HepG2 (cell line): ENCODE measurements around the gene SLC13A3. TPM values are rescaled to one million over a fixed set of nuclear protein-coding genes. Genes with fewer than 3 reads are reported as not detected.

ENCODE experiments used
- ATAC-seq: fragments of 200-7000 bp; cut with Tn5 transposase; 3 replicates; pipeline ENCODE4 v1.9.1; 2020; ENCODE audit warnings: mild to moderate bottlenecking, moderate library complexity
- BruUV-seq: library from RNA; stranded (reverse); fragments of 400-500 nt; replicated peaks from 2 replicates; lab custom pipeline; 2021; lab: Mats Ljungman, UMichigan
- CTCF ChIA-PET: fragments of 300-600 bp; formaldehyde crosslinking; extraction: SDS; loops from one replicate; lab custom pipeline; 2021; ENCODE audit warnings: low total read pairs, inconsistent platforms, low intra/inter-chr PET ratio; lab: Yijun Ruan, JAX
- POLR2A ChIA-PET: fragments of 350-600 bp; sonication (Branson Sonifier 250); formaldehyde crosslinking; loops from one replicate; lab custom pipeline; 2020; ENCODE audit warnings: antibody characterized with exemption, inconsistent platforms; lab: Yijun Ruan, JAX
- DNase-seq: peaks from one replicate; pipeline ENCODE4 v3.0.0-alpha.2; 2015; ENCODE audit warnings: low spot score
- FAIRE-seq: peaks from 3 replicates; lab custom pipeline; 2011; peaks lifted over from hg19 to GRCh38; lab: Jason Lieb, UNC
- H2AFZ ChIP-seq: one replicate; pipeline ENCODE4 v1.6.1; 2011; ENCODE audit warnings: low read length, inconsistent platforms
- H3K27ac ChIP-seq: fragments of 300-600 bp; 3 replicates; pipeline ENCODE4 v1.8.0; 2011; ENCODE audit warnings: mixed run types, mild to moderate bottlenecking, mixed read lengths, low read length, inconsistent platforms; ENCODE audit not compliant: insufficient read depth; ENCODE audit errors: extremely low read length
- H3K27me3 ChIP-seq, 2 experiments: fragments of 200-600 bp in 1 of 2; 2 replicates in 1 of 2; 3 replicates in 1 of 2; pipeline versions ENCODE4 v1.6.0 to v1.8.0; 2011; ENCODE audit warnings: low read length in 2 of 2, mild to moderate bottlenecking in 2 of 2, moderate library complexity in 2 of 2, inconsistent platforms in 1 of 2; ENCODE audit not compliant: insufficient read depth in 2 of 2, control insufficient read depth in 1 of 2
- H3K36me3 ChIP-seq, 2 experiments: fragments of 200-600 bp in 1 of 2; replicated peaks in 1 of 2; 2 replicates in 1 of 2; 3 replicates in 1 of 2; pipeline versions ENCODE4 v1.5.1 to v1.8.0; 2011; ENCODE audit warnings: low read length in 2 of 2, inconsistent platforms in 1 of 2; ENCODE audit not compliant: insufficient read depth in 2 of 2, control insufficient read depth in 1 of 2
- H3K4me1 ChIP-seq: 2 replicates; pipeline ENCODE4 v1.5.1; 2012; ENCODE audit warnings: low read length, inconsistent platforms; ENCODE audit not compliant: insufficient read depth
- H3K4me2 ChIP-seq: 2 replicates; pipeline ENCODE4 v1.6.0; 2011; ENCODE audit warnings: low read depth, low read length, inconsistent platforms
- H3K4me3 ChIP-seq, 3 experiments: fragments of 200-600 bp in 1 of 3; sonication (generic), shearing (Covaris generic) in 1 of 3; replicated peaks in 1 of 3; 2 replicates each; pipeline ENCODE4 v1.5.1; 2011 to 2016; ENCODE audit warnings: low read length in 3 of 3, inconsistent platforms in 2 of 3, low read depth in 2 of 3, mild to moderate bottlenecking in 2 of 3, control low read depth in 1 of 3, mixed read lengths in 1 of 3; ENCODE audit not compliant: insufficient read depth in 1 of 3
- H3K79me2 ChIP-seq: one replicate; pipeline ENCODE4 v1.6.1; 2011; ENCODE audit warnings: low read length, inconsistent platforms; ENCODE audit not compliant: insufficient read depth
- H3K9ac ChIP-seq: 2 replicates; pipeline ENCODE4 v1.6.0; 2011; ENCODE audit warnings: mild to moderate bottlenecking, low read depth, low read length, inconsistent platforms; ENCODE audit not compliant: insufficient read depth
- H3K9me3 ChIP-seq: 2 replicates; pipeline ENCODE4 v1.5.1; 2012; ENCODE audit warnings: mild to moderate bottlenecking, low read length
- H4K20me1 ChIP-seq: 2 replicates; pipeline ENCODE4 v1.6.0; 2011; ENCODE audit warnings: inconsistent platforms, mild to moderate bottlenecking, low read length, moderate library complexity; ENCODE audit not compliant: insufficient read depth
- ARNT ChIP-seq: fragments of 450-650 bp; IDR thresholded peaks from 2 replicates; pipeline ENCODE4 v1.6.1; 2017
- GATAD1 ChIP-seq: IDR thresholded peaks from 2 replicates; pipeline ENCODE4 v1.6.1; 2016; ENCODE audit warnings: missing genetic modification reagents, missing compliant biosample characterization
- HBP1 ChIP-seq: IDR thresholded peaks from 2 replicates; pipeline ENCODE4 v1.6.1; 2016; ENCODE audit warnings: low read depth, control low read depth
- HOXD1 ChIP-seq: sonication (generic); formaldehyde crosslinking; IDR thresholded peaks from 2 replicates; pipeline ENCODE4 v1.5.0; 2020; ENCODE audit warnings: missing genetic modification reagents
- MAFF ChIP-seq: IDR thresholded peaks from 2 replicates; pipeline ENCODE4 v1.6.1; 2011; ENCODE audit warnings: low read depth, low read length, improper control_type of control experiment
- PCBP1 ChIP-seq: fragments of 200-400 bp; formaldehyde crosslinking; IDR thresholded peaks from 2 replicates; pipeline ENCODE4 v1.6.1; 2017; ENCODE audit warnings: mild to moderate bottlenecking, low read depth, low read length, borderline replicate concordance
- PHB2 ChIP-seq: fragments of 450-650 bp; IDR thresholded peaks from 2 replicates; pipeline ENCODE4 v1.6.1; 2018; ENCODE audit not compliant: partially characterized antibody
- PLRG1 ChIP-seq: fragments of 450-650 bp; conservative IDR thresholded peaks from 2 replicates; pipeline ENCODE4 v1.6.1; 2016
- PPARG ChIP-seq: conservative IDR thresholded peaks from 2 replicates; pipeline ENCODE4 v1.6.1; 2016; ENCODE audit warnings: missing biosample characterization, missing genetic modification reagents
- SSRP1 ChIP-seq: IDR thresholded peaks from 2 replicates; pipeline ENCODE4 v1.6.1; 2016; ENCODE audit warnings: control low read depth
- ZFP36L1 ChIP-seq: sonication (generic); formaldehyde crosslinking; IDR thresholded peaks from 2 replicates; pipeline ENCODE4 v1.8.0; 2022; ENCODE audit warnings: mild to moderate bottlenecking, missing genetic modification reagents, moderate library complexity
- ZNF317 ChIP-seq: sonication (generic); formaldehyde crosslinking; IDR thresholded peaks from 2 replicates; pipeline ENCODE4 v1.5.0; 2020; ENCODE audit warnings: mild to moderate bottlenecking, missing genetic modification reagents
- ZNF446 ChIP-seq: sonication (generic); formaldehyde crosslinking; IDR thresholded peaks from 2 replicates; pipeline ENCODE4 v1.5.0; 2020; ENCODE audit warnings: mild to moderate bottlenecking, missing genetic modification reagents
- ZNF564 ChIP-seq: sonication (generic); formaldehyde crosslinking; IDR thresholded peaks from 2 replicates; pipeline ENCODE4 v1.8.1; 2023; ENCODE audit warnings: mild to moderate bottlenecking, missing genetic modification reagents
- WGBS: methylation state at CpG from one replicate; pipeline ENCODE4 v1.1.6; 2017; ENCODE audit warnings: low lambda C conversion rate; 5-methylcytosine and 5-hydroxymethylcytosine counted together
- in situ Hi-C: cut with HindIII; loops from 2 replicates; pipeline ENCODE4 v1.10.0; 2017; ENCODE audit warnings: low pct_unique_long_range_greater_than_20kb; ENCODE audit not compliant: extremely low pct_ligation_motif_present
- intact Hi-C: fragments of 100-400 bp; cut with micrococcal nuclease; formaldehyde crosslinking; loops from one replicate; pipeline ENCODE4 v1.10.0; 2022; ENCODE audit not compliant: unreplicated experiment
- polyA plus RNA-seq, 8 experiments: library from polyadenylated mRNA; depleted of rRNA in 3 of 8; stranded (reverse) in 7 of 8; unstranded in 1 of 8; fragments of >200 nt; fragmentation: Illumina TruSeq in 4 of 8; extraction: Trizol in 4 of 8; gene quantifications; 2 replicates each; pipeline versions ENCODE4 v1.2.1 to v1.2.3, GENCODE V29; 2011 to 2016; ENCODE audit warnings: low read depth in 4 of 8, missing spikeins in 1 of 8, mixed read lengths in 1 of 8; ENCODE audit not compliant: insufficient read depth in 1 of 8
- total RNA-seq, 5 experiments: library from RNA; depleted of rRNA; stranded (reverse); fragments of >200 nt; fragmentation: Illumina TruSeq; extraction: Trizol; gene quantifications; 2 replicates each; pipeline ENCODE4 v1.2.3, GENCODE V29; 2016; ENCODE audit warnings: low read depth in 1 of 5
- TF ChIP-seq, protein P1 (sequence below): sonication (generic); formaldehyde crosslinking; IDR thresholded peaks from 2 replicates; pipeline ENCODE4 v1.5.1; 2020; ENCODE audit warnings: mild to moderate bottlenecking, missing genetic modification reagents

Gene SLC13A3
- total and polyA plus RNA-seq, 2 of the 13 experiments (the other 11 are each of a cell fraction or from before 2014, with no cell fraction given) = 66.5 to 76.0 TPM

- TF ChIP-seq ZFP36L1 (CRISPR knock-in tag) (no peak), GATAD1 (CRISPR knock-in tag) (no peak; the same call in 1 of the 2 replicates), PHB2 (no peak)
Measured at GRCh38 chr20:46631212-46631869, 19.9 kb downstream of the SLC13A3 start (continued).

DNA sequence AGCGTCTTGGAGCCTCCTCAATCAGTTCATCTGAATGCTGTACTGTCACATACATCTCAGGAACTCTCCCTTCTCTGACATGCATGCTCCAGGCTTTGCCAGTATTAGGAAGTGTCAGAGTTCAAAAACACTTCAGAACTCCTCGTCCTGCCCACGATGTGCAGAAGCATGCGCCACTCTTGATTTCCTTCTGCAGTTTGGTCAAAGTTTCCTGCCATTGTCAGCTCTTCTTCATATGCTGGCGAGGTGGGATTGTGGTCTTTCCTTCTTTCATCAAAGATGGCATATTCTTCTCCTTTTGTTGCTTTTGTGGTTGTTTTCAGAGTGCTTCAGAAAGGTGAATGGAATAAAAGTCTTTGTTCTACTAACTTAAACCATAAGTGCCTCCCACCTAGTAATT is 21.0 kb downstream of the SLC13A3 start:
- in situ Hi-C loops = no loop called here
- no peaks in the 10 kb centered on the region for H4K20me1 ChIP-seq
- intact Hi-C loops = no loop called here
- no peak for DNase-seq
- no peak overlapping the region for H3K9ac ChIP-seq
- peaks cover 18% of the 10 kb centered on the region for H3K9me3 ChIP-seq
- no peak overlapping the region for H3K4me3 ChIP-seq
- peaks cover 78% of the 10 kb centered on the region for H3K4me1 ChIP-seq
- peak overlapping the region; percentile 59 for H3K27ac ChIP-seq
- TF ChIP-seq ARNT (no peak), ZNF317 (CRISPR knock-in tag) (peak; percentile 89)
- TF ChIP-seq, all 625 proteins: peak for 1
- Histone ChIP-seq H3K36me3 (peaks cover 12 to 16% of the 10 kb centered on the region in 2 experiments), H3K79me2 (no peaks in the 10 kb centered on the region), H2AFZ (no peak overlapping the region), H3K27me3 (no peaks in the 10 kb centered on the region), H3K4me2 (no peak overlapping the region)
- 98% methylated on average over 5 of the region's 5 CpGs for WGBS
- ATAC-seq = no peak
- POLR2A ChIA-PET = interaction anchor here (1.6 to 1.8 kb wide), 2 partner anchors 36 to 79 kb away, joined by 4 to 6 read pairs; partner anchors contain the start of gene OCSTAMP
- no TSS peak for BruUV-seq
- no peak for FAIRE-seq
- CTCF ChIA-PET = no interaction called here

DNA sequence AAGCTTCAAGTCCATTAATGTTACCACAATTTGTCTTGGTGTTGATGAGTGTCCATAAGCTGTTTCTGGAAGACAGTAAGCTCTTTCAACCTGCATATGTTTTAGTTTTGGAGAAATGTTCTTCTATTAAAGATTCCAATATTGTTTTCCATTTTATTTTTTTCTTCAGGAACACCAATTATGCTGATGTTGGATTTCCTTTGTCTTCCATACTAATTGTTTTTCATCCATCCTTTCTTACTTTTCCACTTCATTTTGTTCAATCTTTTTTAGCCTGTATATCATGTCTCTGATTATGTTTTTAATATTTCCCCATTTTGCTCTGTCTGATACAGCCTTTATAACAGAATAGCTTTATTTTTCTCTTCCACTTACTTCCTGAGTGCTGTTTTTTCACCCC is 21.9 kb downstream of the SLC13A3 start:
- Histone ChIP-seq H3K9ac (no peak overlapping the region), H3K4me1 (peaks cover 68% of the 10 kb centered on the region), H3K4me3 (no peak overlapping the region), H3K27me3 (no peaks in the 10 kb centered on the region), H3K79me2 (no peaks in the 10 kb centered on the region), H3K27ac (no peak overlapping the region), H3K36me3 (peaks cover 11 to 12% of the 10 kb centered on the region in 2 experiments), H3K9me3 (peaks cover 18% of the 10 kb centered on the region), H3K4me2 (no peak overlapping the region), H4K20me1 (no peaks in the 10 kb centered on the region), H2AFZ (no peak overlapping the region)
- BruUV-seq = TSS peak; percentile 29
- no peak for FAIRE-seq
- POLR2A ChIA-PET = no interaction called here
- DNase-seq = no peak
- in situ Hi-C loops = no loop called here
- no peak for ATAC-seq
- CTCF ChIA-PET = no interaction called here
- intact Hi-C loops = no loop called here
- no peak for TF ChIP-seq PPARG
- TF ChIP-seq HBP1 (CRISPR knock-in tag) = no peak
- TF ChIP-seq ZNF446 (CRISPR knock-in tag) = no peak
- no peak for TF ChIP-seq HOXD1 (CRISPR knock-in tag)
- TF ChIP-seq MAFF = peak; percentile 67; the same call in 1 of the 2 replicates
- TF ChIP-seq, protein P1, sequence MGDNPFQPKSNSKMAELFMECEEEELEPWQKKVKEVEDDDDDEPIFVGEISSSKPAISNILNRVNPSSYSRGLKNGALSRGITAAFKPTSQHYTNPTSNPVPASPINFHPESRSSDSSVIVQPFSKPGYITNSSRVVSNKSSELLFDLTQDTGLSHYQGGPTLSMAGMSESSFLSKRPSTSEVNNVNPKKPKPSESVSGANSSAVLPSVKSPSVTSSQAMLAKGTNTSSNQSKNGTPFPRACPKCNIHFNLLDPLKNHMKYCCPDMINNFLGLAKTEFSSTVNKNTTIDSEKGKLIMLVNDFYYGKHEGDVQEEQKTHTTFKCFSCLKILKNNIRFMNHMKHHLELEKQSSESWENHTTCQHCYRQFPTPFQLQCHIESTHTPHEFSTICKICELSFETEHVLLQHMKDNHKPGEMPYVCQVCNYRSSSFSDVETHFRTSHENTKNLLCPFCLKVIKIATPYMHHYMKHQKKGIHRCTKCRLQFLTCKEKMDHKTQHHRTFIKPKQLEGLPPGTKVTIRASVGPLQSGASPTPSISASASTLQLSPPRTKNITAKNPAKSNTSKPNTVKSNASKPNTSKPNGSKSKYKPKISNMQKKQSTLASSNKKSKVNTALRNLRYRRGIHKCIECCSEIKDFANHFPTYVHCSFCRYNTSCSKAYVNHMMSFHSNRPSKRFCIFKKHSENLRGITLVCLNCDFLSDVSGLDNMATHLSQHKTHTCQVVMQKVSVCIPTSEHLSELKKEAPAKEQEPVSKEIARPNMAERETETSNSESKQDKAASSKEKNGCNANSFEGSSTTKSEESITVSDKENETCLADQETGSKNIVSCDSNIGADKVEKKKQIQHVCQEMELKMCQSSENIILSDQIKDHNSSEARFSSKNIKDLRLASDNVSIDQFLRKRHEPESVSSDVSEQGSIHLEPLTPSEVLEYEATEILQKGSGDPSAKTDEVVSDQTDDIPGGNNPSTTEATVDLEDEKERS (CRISPR knock-in tag) = no peak
- no peak for TF ChIP-seq PLRG1
- TF ChIP-seq SSRP1 (CRISPR knock-in tag) = no peak
- no peak for TF ChIP-seq ZNF564 (CRISPR knock-in tag)
- TF ChIP-seq PCBP1 = no peak
